WTC11 (cell line): ENCODE measurements around the gene SLC24A3. TPM values are rescaled to one million over a fixed set of nuclear protein-coding genes. Genes with fewer than 3 reads are reported as not detected.

Experiments
- ATAC-seq: fragments of 200-7000 bp; cut with Tn5 transposase; 2 replicates; pipeline ENCODE4 v1.10.0; 2021; ENCODE audit warnings: mild to moderate bottlenecking, moderate library complexity
- CTCF ChIA-PET: fragments of 300-600 bp; sonication (Branson Sonifier 250); formaldehyde crosslinking; loops from one replicate; lab custom pipeline; 2021; ENCODE audit warnings: antibody characterized with exemption; lab: Charles Lee
- POLR2A ChIA-PET: fragments of 350-600 bp; sonication (Branson Sonifier 250); formaldehyde crosslinking; loops from one replicate; lab custom pipeline; 2021; ENCODE audit warnings: antibody characterized with exemption; lab: Charles Lee
- DNase-seq: peaks from one replicate; pipeline ENCODE4 v3.0.0; 2021; ENCODE audit warnings: low spot score
- H3K27ac Mint-ChIP-seq: 2 replicates; pipeline ENCODE4 v1.8.0; 2021; ENCODE audit warnings: mixed read lengths
- H3K27me3 Mint-ChIP-seq: 2 replicates; pipeline ENCODE4 v1.8.0; 2021; ENCODE audit warnings: low read depth, mild to moderate bottlenecking, moderate library complexity, mixed read lengths
- H3K36me3 Mint-ChIP-seq: 2 replicates; pipeline ENCODE4 v1.8.0; 2021; ENCODE audit warnings: mixed read lengths
- H3K4me1 Mint-ChIP-seq: 2 replicates; pipeline ENCODE4 v1.8.0; 2022; ENCODE audit warnings: mixed read lengths
- H3K4me3 Mint-ChIP-seq: 2 replicates; pipeline ENCODE4 v1.8.0; 2021; ENCODE audit warnings: mild to moderate bottlenecking, moderate library complexity, mixed read lengths
- H3K9me3 Mint-ChIP-seq: 2 replicates; pipeline ENCODE4 v1.8.0; 2021; ENCODE audit warnings: mixed read lengths
- CREM ChIP-seq: sonication (generic); formaldehyde crosslinking; IDR thresholded peaks from 2 replicates; pipeline ENCODE4 v1.8.1; 2022; ENCODE audit warnings: mild to moderate bottlenecking, missing genetic modification reagents, moderate library complexity
- ELF4 ChIP-seq: sonication (generic); formaldehyde crosslinking; IDR thresholded peaks from 2 replicates; pipeline ENCODE4 v1.8.1; 2022; ENCODE audit warnings: low read depth, mild to moderate bottlenecking, moderate library complexity, missing genetic modification reagents
- HMGA2 ChIP-seq: fragments of 250-450 bp; sonication (Bioruptor Pico); IDR thresholded peaks from 2 replicates; pipeline ENCODE4 v1.4.0; 2021; ENCODE audit warnings: mild to moderate bottlenecking, moderate library complexity
- IRF2 ChIP-seq: sonication (generic); formaldehyde crosslinking; IDR thresholded peaks from 2 replicates; pipeline ENCODE4 v1.8.0; 2022; ENCODE audit warnings: low read depth, missing genetic modification reagents, borderline replicate concordance
- JUN ChIP-seq: sonication (generic); formaldehyde crosslinking; IDR thresholded peaks from 2 replicates; pipeline ENCODE4 v1.8.0; 2023; ENCODE audit warnings: mild to moderate bottlenecking, missing genetic modification reagents
- NFATC4 ChIP-seq: fragments of 250-450 bp; sonication (Bioruptor Pico); IDR thresholded peaks from 2 replicates; pipeline ENCODE4 v1.9.0; 2021; ENCODE audit warnings: mild to moderate bottlenecking
- NR3C1 ChIP-seq: sonication (generic); formaldehyde crosslinking; conservative IDR thresholded peaks from 2 replicates; pipeline ENCODE4 v1.8.1; 2023; ENCODE audit warnings: low read depth, mild to moderate bottlenecking, missing genetic modification reagents
- SMAD3 ChIP-seq: sonication (generic); formaldehyde crosslinking; IDR thresholded peaks from 2 replicates; pipeline ENCODE4 v1.8.0; 2022; ENCODE audit warnings: missing genetic modification reagents, mild to moderate bottlenecking, borderline replicate concordance
- TEAD1 ChIP-seq: sonication (generic); formaldehyde crosslinking; IDR thresholded peaks from 2 replicates; pipeline ENCODE4 v1.8.0; 2022; ENCODE audit warnings: mild to moderate bottlenecking, missing genetic modification reagents
- TEAD4 ChIP-seq: sonication (generic); formaldehyde crosslinking; IDR thresholded peaks from 2 replicates; pipeline ENCODE4 v1.8.0; 2022; ENCODE audit warnings: mild to moderate bottlenecking, missing genetic modification reagents
- USF2 ChIP-seq: sonication (generic); formaldehyde crosslinking; IDR thresholded peaks from 2 replicates; pipeline ENCODE4 v1.8.1; 2023; ENCODE audit warnings: mild to moderate bottlenecking, missing genetic modification reagents, moderate library complexity
- ZNF138 ChIP-seq: sonication (generic); formaldehyde crosslinking; conservative IDR thresholded peaks from 2 replicates; pipeline ENCODE4 v1.8.1; 2022; ENCODE audit warnings: mild to moderate bottlenecking, moderate library complexity, missing genetic modification reagents
- ZNF263 ChIP-seq: sonication (generic); formaldehyde crosslinking; IDR thresholded peaks from 2 replicates; pipeline ENCODE4 v1.8.1; 2022; ENCODE audit warnings: low read depth, mild to moderate bottlenecking, moderate library complexity, missing genetic modification reagents
- ZNF396 ChIP-seq: fragments of 250-450 bp; sonication (Bioruptor Pico); IDR thresholded peaks from 2 replicates; pipeline ENCODE4 v1.8.0; 2021; ENCODE audit warnings: mild to moderate bottlenecking, moderate library complexity, borderline replicate concordance
- ZNF671 ChIP-seq: fragments of 250-450 bp; sonication (Bioruptor Pico); IDR thresholded peaks from 2 replicates; pipeline ENCODE4 v1.8.0; 2021; ENCODE audit warnings: mild to moderate bottlenecking
- total RNA-seq: library from RNA; stranded (reverse); gene quantifications from 3 replicates; pipeline ENCODE4 v1.2.3, GENCODE V29; 2021
- TF ChIP-seq, protein P1 (sequence below): sonication (generic); formaldehyde crosslinking; IDR thresholded peaks from 2 replicates; pipeline ENCODE4 v1.8.1; 2023; ENCODE audit warnings: mild to moderate bottlenecking, missing genetic modification reagents, borderline replicate concordance
- TF ChIP-seq, protein P2 (sequence below): sonication (generic); formaldehyde crosslinking; IDR thresholded peaks from 2 replicates; pipeline ENCODE4 v1.8.1; 2022; ENCODE audit warnings: mild to moderate bottlenecking, missing genetic modification reagents, moderate library complexity, borderline replicate concordance
- TF ChIP-seq, protein P3 (sequence below): sonication (generic); formaldehyde crosslinking; IDR thresholded peaks from 2 replicates; pipeline ENCODE4 v1.8.1; 2022; ENCODE audit warnings: missing genetic modification reagents, borderline replicate concordance
- TF ChIP-seq, protein P4 (sequence below): fragments of 250-450 bp; sonication (Bioruptor Pico); IDR thresholded peaks from 2 replicates; pipeline ENCODE4 v1.9.0; 2021; ENCODE audit warnings: mild to moderate bottlenecking, borderline replicate concordance
- TF ChIP-seq, protein P5 (sequence below): sonication (generic); formaldehyde crosslinking; IDR thresholded peaks from 2 replicates; pipeline ENCODE4 v1.8.0; 2023; ENCODE audit warnings: missing genetic modification reagents

The SLC24A3 gene
- total RNA-seq, 1 experiment from 2014 or later, result 5.7 TPM

GRCh38 chr20:19482726-19483125, 270.3 kb downstream of the SLC24A3 start:
- H3K9me3 Mint-ChIP-seq, result 0 out of 2 replicates have a peak, but pooled peaks cover 7% of the 10 kb centered on the region
- CTCF ChIA-PET, result interaction anchor here (1.2 kb wide), 1 partner anchor 101 kb away, joined by 6 read pairs; no protein-coding TSS in a partner anchor
- H3K36me3 Mint-ChIP-seq, result no peaks in the 10 kb centered on the region
- DNase-seq (no peak), ATAC-seq (no peak)
- POLR2A ChIA-PET, result no interaction called here
- TF ChIP-seq IRF2 (CRISPR knock-in tag) (no peak), TEAD1 (CRISPR knock-in tag) (no peak), ZNF671 (no peak), ZNF263 (CRISPR knock-in tag) (no peak), ELF4 (CRISPR knock-in tag) (no peak), JUN (no peak), TEAD4 (CRISPR knock-in tag) (no peak), NR3C1 (no peak), ZNF138 (CRISPR knock-in tag) (no peak), CREM (CRISPR knock-in tag) (no peak), USF2 (CRISPR knock-in tag) (no peak), NFATC4 (no peak), HMGA2 (no peak), SMAD3 (CRISPR knock-in tag) (no peak), ZNF396 (CRISPR knock-in tag) (no peak)
- TF ChIP-seq, protein P1, sequence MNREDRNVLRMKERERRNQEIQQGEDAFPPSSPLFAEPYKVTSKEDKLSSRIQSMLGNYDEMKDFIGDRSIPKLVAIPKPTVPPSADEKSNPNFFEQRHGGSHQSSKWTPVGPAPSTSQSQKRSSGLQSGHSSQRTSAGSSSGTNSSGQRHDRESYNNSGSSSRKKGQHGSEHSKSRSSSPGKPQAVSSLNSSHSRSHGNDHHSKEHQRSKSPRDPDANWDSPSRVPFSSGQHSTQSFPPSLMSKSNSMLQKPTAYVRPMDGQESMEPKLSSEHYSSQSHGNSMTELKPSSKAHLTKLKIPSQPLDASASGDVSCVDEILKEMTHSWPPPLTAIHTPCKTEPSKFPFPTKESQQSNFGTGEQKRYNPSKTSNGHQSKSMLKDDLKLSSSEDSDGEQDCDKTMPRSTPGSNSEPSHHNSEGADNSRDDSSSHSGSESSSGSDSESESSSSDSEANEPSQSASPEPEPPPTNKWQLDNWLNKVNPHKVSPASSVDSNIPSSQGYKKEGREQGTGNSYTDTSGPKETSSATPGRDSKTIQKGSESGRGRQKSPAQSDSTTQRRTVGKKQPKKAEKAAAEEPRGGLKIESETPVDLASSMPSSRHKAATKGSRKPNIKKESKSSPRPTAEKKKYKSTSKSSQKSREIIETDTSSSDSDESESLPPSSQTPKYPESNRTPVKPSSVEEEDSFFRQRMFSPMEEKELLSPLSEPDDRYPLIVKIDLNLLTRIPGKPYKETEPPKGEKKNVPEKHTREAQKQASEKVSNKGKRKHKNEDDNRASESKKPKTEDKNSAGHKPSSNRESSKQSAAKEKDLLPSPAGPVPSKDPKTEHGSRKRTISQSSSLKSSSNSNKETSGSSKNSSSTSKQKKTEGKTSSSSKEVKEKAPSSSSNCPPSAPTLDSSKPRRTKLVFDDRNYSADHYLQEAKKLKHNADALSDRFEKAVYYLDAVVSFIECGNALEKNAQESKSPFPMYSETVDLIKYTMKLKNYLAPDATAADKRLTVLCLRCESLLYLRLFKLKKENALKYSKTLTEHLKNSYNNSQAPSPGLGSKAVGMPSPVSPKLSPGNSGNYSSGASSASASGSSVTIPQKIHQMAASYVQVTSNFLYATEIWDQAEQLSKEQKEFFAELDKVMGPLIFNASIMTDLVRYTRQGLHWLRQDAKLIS (CRISPR knock-in tag), result no peak
- TF ChIP-seq, protein P2, sequence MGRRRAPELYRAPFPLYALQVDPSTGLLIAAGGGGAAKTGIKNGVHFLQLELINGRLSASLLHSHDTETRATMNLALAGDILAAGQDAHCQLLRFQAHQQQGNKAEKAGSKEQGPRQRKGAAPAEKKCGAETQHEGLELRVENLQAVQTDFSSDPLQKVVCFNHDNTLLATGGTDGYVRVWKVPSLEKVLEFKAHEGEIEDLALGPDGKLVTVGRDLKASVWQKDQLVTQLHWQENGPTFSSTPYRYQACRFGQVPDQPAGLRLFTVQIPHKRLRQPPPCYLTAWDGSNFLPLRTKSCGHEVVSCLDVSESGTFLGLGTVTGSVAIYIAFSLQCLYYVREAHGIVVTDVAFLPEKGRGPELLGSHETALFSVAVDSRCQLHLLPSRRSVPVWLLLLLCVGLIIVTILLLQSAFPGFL, result no peak
- TF ChIP-seq, protein P3, sequence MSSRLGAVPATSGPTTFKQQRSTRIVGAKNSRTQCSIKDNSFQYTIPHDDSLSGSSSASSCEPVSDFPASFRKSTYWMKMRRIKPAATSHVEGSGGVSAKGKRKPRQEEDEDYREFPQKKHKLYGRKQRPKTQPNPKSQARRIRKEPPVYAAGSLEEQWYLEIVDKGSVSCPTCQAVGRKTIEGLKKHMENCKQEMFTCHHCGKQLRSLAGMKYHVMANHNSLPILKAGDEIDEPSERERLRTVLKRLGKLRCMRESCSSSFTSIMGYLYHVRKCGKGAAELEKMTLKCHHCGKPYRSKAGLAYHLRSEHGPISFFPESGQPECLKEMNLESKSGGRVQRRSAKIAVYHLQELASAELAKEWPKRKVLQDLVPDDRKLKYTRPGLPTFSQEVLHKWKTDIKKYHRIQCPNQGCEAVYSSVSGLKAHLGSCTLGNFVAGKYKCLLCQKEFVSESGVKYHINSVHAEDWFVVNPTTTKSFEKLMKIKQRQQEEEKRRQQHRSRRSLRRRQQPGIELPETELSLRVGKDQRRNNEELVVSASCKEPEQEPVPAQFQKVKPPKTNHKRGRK (CRISPR knock-in tag), result no peak
- TF ChIP-seq, protein P4, sequence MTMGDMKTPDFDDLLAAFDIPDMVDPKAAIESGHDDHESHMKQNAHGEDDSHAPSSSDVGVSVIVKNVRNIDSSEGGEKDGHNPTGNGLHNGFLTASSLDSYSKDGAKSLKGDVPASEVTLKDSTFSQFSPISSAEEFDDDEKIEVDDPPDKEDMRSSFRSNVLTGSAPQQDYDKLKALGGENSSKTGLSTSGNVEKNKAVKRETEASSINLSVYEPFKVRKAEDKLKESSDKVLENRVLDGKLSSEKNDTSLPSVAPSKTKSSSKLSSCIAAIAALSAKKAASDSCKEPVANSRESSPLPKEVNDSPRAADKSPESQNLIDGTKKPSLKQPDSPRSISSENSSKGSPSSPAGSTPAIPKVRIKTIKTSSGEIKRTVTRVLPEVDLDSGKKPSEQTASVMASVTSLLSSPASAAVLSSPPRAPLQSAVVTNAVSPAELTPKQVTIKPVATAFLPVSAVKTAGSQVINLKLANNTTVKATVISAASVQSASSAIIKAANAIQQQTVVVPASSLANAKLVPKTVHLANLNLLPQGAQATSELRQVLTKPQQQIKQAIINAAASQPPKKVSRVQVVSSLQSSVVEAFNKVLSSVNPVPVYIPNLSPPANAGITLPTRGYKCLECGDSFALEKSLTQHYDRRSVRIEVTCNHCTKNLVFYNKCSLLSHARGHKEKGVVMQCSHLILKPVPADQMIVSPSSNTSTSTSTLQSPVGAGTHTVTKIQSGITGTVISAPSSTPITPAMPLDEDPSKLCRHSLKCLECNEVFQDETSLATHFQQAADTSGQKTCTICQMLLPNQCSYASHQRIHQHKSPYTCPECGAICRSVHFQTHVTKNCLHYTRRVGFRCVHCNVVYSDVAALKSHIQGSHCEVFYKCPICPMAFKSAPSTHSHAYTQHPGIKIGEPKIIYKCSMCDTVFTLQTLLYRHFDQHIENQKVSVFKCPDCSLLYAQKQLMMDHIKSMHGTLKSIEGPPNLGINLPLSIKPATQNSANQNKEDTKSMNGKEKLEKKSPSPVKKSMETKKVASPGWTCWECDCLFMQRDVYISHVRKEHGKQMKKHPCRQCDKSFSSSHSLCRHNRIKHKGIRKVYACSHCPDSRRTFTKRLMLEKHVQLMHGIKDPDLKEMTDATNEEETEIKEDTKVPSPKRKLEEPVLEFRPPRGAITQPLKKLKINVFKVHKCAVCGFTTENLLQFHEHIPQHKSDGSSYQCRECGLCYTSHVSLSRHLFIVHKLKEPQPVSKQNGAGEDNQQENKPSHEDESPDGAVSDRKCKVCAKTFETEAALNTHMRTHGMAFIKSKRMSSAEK, result no peak
- TF ChIP-seq, protein P5, sequence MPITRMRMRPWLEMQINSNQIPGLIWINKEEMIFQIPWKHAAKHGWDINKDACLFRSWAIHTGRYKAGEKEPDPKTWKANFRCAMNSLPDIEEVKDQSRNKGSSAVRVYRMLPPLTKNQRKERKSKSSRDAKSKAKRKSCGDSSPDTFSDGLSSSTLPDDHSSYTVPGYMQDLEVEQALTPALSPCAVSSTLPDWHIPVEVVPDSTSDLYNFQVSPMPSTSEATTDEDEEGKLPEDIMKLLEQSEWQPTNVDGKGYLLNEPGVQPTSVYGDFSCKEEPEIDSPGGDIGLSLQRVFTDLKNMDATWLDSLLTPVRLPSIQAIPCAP (CRISPR knock-in tag), result no peak
- H3K4me1 Mint-ChIP-seq, result peaks cover 4% of the 10 kb centered on the region; the same call in 1 of the 2 replicates
- H3K4me3 Mint-ChIP-seq, result no peak overlapping the region
- H3K27ac Mint-ChIP-seq, result no peak overlapping the region
- H3K27me3 Mint-ChIP-seq, result no peaks in the 10 kb centered on the region
